GM12878 (cell line): ENCODE results near the gene SLC45A1. TPM values are rescaled to one million over a fixed set of nuclear protein-coding genes. Genes with fewer than 3 reads are reported as not detected.

Experiments used
- ATAC-seq: fragments of 200-7000 bp; cut with Tn5 transposase; 3 replicates; pipeline ENCODE4 v1.9.1; 2020; ENCODE audit warnings: mild to moderate bottlenecking, moderate library complexity
- BruUV-seq: library from RNA; stranded (reverse); fragments of 400-500 nt; replicated peaks from 2 replicates; lab custom pipeline; 2021; lab: Mats Ljungman, UMichigan
- CTCF ChIA-PET: fragments of 300-600 bp; sonication (Branson Sonifier 250); formaldehyde crosslinking; extraction: SDS; loops from one replicate; lab custom pipeline; 2021; ENCODE audit warnings: inconsistent platforms; lab: Yijun Ruan, JAX
- POLR2A ChIA-PET: fragments of 350-600 bp; formaldehyde crosslinking; extraction: SDS; loops from one replicate; lab custom pipeline; 2021; ENCODE audit warnings: inconsistent platforms; lab: Charles Lee
- RAD21 ChIA-PET: fragments of 300-600 bp; sonication (Branson Sonifier 250); formaldehyde crosslinking; loops from one replicate; lab custom pipeline; 2023; ENCODE audit warnings: antibody characterized with exemption; ENCODE audit not compliant: unreplicated experiment; lab: Charles Lee
- SMC1A ChIA-PET: fragments of 300-600 bp; sonication (Branson Sonifier 250); formaldehyde crosslinking; loops from one replicate; lab custom pipeline; 2023; ENCODE audit not compliant: unreplicated experiment, uncharacterized antibody; lab: Charles Lee
- DNase-seq: peaks from one replicate; pipeline ENCODE4 v3.0.0-alpha.2; 2011; ENCODE audit warnings: low read depth, low spot score
- FAIRE-seq: peaks from 3 replicates; lab custom pipeline; 2011; peaks lifted over from hg19 to GRCh38; lab: Jason Lieb, UNC
- H2AFZ ChIP-seq: 2 replicates; pipeline ENCODE4 v1.6.0; 2011; ENCODE audit warnings: low read depth, low read length, control low read depth; ENCODE audit not compliant: control insufficient read depth
- H3K27ac ChIP-seq: 2 replicates; pipeline ENCODE4 v1.5.1; 2011; ENCODE audit warnings: control low read depth; ENCODE audit not compliant: control insufficient read depth, insufficient read depth
- H3K27me3 ChIP-seq, 2 experiments: replicated peaks in 1 of 2; 2 replicates each; pipeline versions ENCODE4 v1.6.0 to v1.6.1; 2011; ENCODE audit warnings: low read length in 1 of 2; ENCODE audit not compliant: control insufficient read depth in 2 of 2, insufficient read depth in 2 of 2
- H3K36me3 ChIP-seq, 2 experiments: 2 replicates each; pipeline ENCODE4 v1.5.1; 2011; ENCODE audit warnings: low read length in 1 of 2; ENCODE audit not compliant: control insufficient read depth in 2 of 2, insufficient read depth in 2 of 2
- H3K4me1 ChIP-seq: 2 replicates; pipeline ENCODE4 v1.6.1; 2011; ENCODE audit warnings: mild to moderate bottlenecking, low read length, moderate library complexity, mixed read lengths; ENCODE audit not compliant: control insufficient read depth, insufficient read depth
- H3K4me2 ChIP-seq: 2 replicates; pipeline ENCODE4 v1.6.0; 2011; ENCODE audit warnings: control low read depth; ENCODE audit not compliant: control insufficient read depth, insufficient read depth
- H3K4me3 ChIP-seq: fragments of 200-600 bp; sonication (generic); 2 replicates; pipeline ENCODE4 v1.5.1; 2016
- H3K79me2 ChIP-seq: 2 replicates; pipeline ENCODE4 v1.6.0; 2011; ENCODE audit warnings: low read length; ENCODE audit not compliant: control insufficient read depth, insufficient read depth
- H3K9ac ChIP-seq: 2 replicates; pipeline ENCODE4 v1.8.0; 2011; ENCODE audit warnings: low read length, control low read depth, mixed read lengths; ENCODE audit not compliant: control insufficient read depth, insufficient read depth
- H3K9me3 ChIP-seq: replicated peaks from 3 replicates; pipeline ENCODE4 v1.5.1; 2011; ENCODE audit warnings: mild to moderate bottlenecking, low read length; ENCODE audit not compliant: control insufficient read depth, insufficient read depth
- H4K20me1 ChIP-seq: 2 replicates; pipeline ENCODE4 v1.6.0; 2011; ENCODE audit not compliant: control insufficient read depth, insufficient read depth
- BACH1 ChIP-seq: fragments of 450-650 bp; IDR thresholded peaks from 2 replicates; pipeline ENCODE4 v1.6.1; 2017; ENCODE audit warnings: mild to moderate bottlenecking, borderline replicate concordance
- BHLHE40 ChIP-seq, 2 experiments: fragments of 450-650 bp in 1 of 2; IDR thresholded peaks; 2 replicates each; pipeline ENCODE4 v1.6.1; 2011 to 2017; ENCODE audit warnings: low read depth in 2 of 2, borderline replicate concordance in 1 of 2, improper control_type of control experiment in 1 of 2, low read length in 1 of 2, mild to moderate bottlenecking in 1 of 2
- BMI1 ChIP-seq: fragments of 450-650 bp; IDR thresholded peaks from 2 replicates; pipeline ENCODE4 v1.6.1; 2016; ENCODE audit warnings: mild to moderate bottlenecking, moderate library complexity, borderline replicate concordance
- BRCA1 ChIP-seq: IDR thresholded peaks from 2 replicates; pipeline ENCODE4 v1.6.1; 2011; ENCODE audit warnings: low read depth, low read length, improper control_type of control experiment
- CBX3 ChIP-seq: fragments of 200-600 bp; sonication (generic); IDR thresholded peaks from 2 replicates; pipeline ENCODE4 v1.6.1; 2016; ENCODE audit warnings: low read depth, borderline replicate concordance
- CBX5 ChIP-seq: sonication (generic); IDR thresholded peaks from 2 replicates; pipeline ENCODE4 v1.6.1; 2016; ENCODE audit warnings: low read depth, moderate library complexity, mild to moderate bottlenecking, inconsistent platforms
- CEBPB ChIP-seq, 2 experiments: fragments of 150-350 bp in 1 of 2; IDR thresholded peaks; 2 replicates each; pipeline ENCODE4 v1.6.1; 2012 to 2014; ENCODE audit warnings: low read depth in 2 of 2, low read length in 2 of 2, borderline replicate concordance in 1 of 2, inconsistent platforms in 1 of 2
- HCFC1 ChIP-seq: fragments of 150-350 bp; IDR thresholded peaks from 2 replicates; pipeline ENCODE4 v1.6.1; 2014; ENCODE audit warnings: low read length
- RAD21 ChIP-seq: IDR thresholded peaks from 2 replicates; pipeline ENCODE4 v1.6.1; 2011; ENCODE audit warnings: mild to moderate bottlenecking, low read depth, low read length, moderate library complexity; ENCODE audit not compliant: insufficient read depth
- RBBP5 ChIP-seq: fragments of 200-600 bp; sonication (generic); conservative IDR thresholded peaks from 2 replicates; pipeline ENCODE4 v1.6.1; 2016
- SMC3 ChIP-seq: IDR thresholded peaks from 2 replicates; pipeline ENCODE4 v1.6.1; 2011; ENCODE audit warnings: low read length, improper control_type of control experiment, borderline replicate concordance
- SREBF1 ChIP-seq: IDR thresholded peaks from 2 replicates; pipeline ENCODE4 v1.6.1; 2012; ENCODE audit warnings: mild to moderate bottlenecking, low read length
- TCF3 ChIP-seq: IDR thresholded peaks from 2 replicates; pipeline ENCODE4 v1.6.1; 2012; ENCODE audit warnings: low read depth, mild to moderate bottlenecking, low read length, borderline replicate concordance; ENCODE audit not compliant: insufficient read depth
- WGBS: methylation state at CpG from one replicate; pipeline ENCODE4 v1.1.6; 2016; ENCODE audit warnings: low lambda C conversion rate; ENCODE audit not compliant: insufficient replicate concordance, insufficient coverage; ENCODE audit errors: missing lambda C conversion rate; 5-methylcytosine and 5-hydroxymethylcytosine counted together
- in situ Hi-C: fragments of 300-500 bp; cut with MboI; formaldehyde crosslinking; loops from 9 replicates; pipeline ENCODE4 v1.14.3; 2018; ENCODE audit warnings: mixed read lengths
- intact Hi-C: fragments of 100-400 bp; cut with micrococcal nuclease; formaldehyde crosslinking; loops from one replicate; pipeline ENCODE4 v1.14.2; 2022; ENCODE audit not compliant: unreplicated experiment
- polyA plus RNA-seq, 11 experiments: library from polyadenylated mRNA; depleted of rRNA in 4 of 11; unstranded in 6 of 11; stranded (reverse) in 5 of 11; fragments of >200 nt; fragmentation: Nextera tagmentation in 4 of 11; fragmentation: Illumina TruSeq in 1 of 11; extraction: Ambion mirVana in 4 of 11; extraction: Trizol in 1 of 11; gene quantifications; 1 replicate in 1 of 11; 2 replicates in 10 of 11; pipeline versions ENCODE4 v1.2.1 to v1.2.3, GENCODE V29; 2011 to 2016; ENCODE audit warnings: inconsistent platforms in 2 of 11, missing spikeins in 2 of 11, low read depth in 1 of 11
- total RNA-seq, 4 experiments: library from RNA; depleted of rRNA in 3 of 4; stranded (reverse); fragments of >200 nt in 3 of 4; fragmentation: Illumina TruSeq in 1 of 4; extraction: Trizol in 1 of 4; gene quantifications; 2 replicates each; pipeline versions ENCODE4 v1.2.1 to v1.2.3, GENCODE V29; 2013 to 2021
- TF ChIP-seq, protein P1 (sequence below): fragments of 150-350 bp; IDR thresholded peaks from 2 replicates; pipeline ENCODE4 v1.6.1; 2014; ENCODE audit warnings: mild to moderate bottlenecking, low read depth, low read length
- TF ChIP-seq, protein P2 (sequence below), 3 experiments: IDR thresholded peaks in 2 of 3; conservative IDR thresholded peaks in 1 of 3; 2 replicates each; pipeline ENCODE4 v1.5.1; 2011; ENCODE audit warnings: low read depth in 3 of 3, low read length in 3 of 3, mild to moderate bottlenecking in 3 of 3, control low read depth in 2 of 3, moderate library complexity in 2 of 3, inconsistent platforms in 1 of 3, mixed read lengths in 1 of 3; ENCODE audit not compliant: control insufficient read depth in 2 of 3, insufficient read depth in 1 of 3; ENCODE audit errors: extremely low read depth in 1 of 3

SLC45A1 gene
- total and polyA plus RNA-seq, 10 of the 15 experiments (the other 5 are each of a cell fraction or from before 2014, with no cell fraction given), result 0.07 to 0.23 (median 0.13) TPM; not detected in 6

GRCh38 chr1:8283058-8283884 is 34.6 kb upstream of the SLC45A1 start (continued):
- TF ChIP-seq BHLHE40 (IDR thresholded peaks at IDR 0.05; ENCODE audit: borderline replicate concordance in 1 of 2, low read depth in 2 of 2, low read length in 1 of 2), result no peak
- TF ChIP-seq RBBP5, result peak; percentile 59; the same call in 1 of the 2 replicates
- TF ChIP-seq, protein P1, sequence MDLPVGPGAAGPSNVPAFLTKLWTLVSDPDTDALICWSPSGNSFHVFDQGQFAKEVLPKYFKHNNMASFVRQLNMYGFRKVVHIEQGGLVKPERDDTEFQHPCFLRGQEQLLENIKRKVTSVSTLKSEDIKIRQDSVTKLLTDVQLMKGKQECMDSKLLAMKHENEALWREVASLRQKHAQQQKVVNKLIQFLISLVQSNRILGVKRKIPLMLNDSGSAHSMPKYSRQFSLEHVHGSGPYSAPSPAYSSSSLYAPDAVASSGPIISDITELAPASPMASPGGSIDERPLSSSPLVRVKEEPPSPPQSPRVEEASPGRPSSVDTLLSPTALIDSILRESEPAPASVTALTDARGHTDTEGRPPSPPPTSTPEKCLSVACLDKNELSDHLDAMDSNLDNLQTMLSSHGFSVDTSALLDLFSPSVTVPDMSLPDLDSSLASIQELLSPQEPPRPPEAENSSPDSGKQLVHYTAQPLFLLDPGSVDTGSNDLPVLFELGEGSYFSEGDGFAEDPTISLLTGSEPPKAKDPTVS, result no peak
- no peak for TF ChIP-seq CEBPB (IDR thresholded peaks at IDR 0.05; ENCODE audit: borderline replicate concordance in 1 of 2, low read depth in 2 of 2, low read length in 2 of 2)
- TF ChIP-seq RAD21, result 0 out of 2 replicates have a peak, but pooled peaks have one; percentile 26
- TF ChIP-seq BMI1, result no peak
- TF ChIP-seq SREBF1, result no peak

DNA sequence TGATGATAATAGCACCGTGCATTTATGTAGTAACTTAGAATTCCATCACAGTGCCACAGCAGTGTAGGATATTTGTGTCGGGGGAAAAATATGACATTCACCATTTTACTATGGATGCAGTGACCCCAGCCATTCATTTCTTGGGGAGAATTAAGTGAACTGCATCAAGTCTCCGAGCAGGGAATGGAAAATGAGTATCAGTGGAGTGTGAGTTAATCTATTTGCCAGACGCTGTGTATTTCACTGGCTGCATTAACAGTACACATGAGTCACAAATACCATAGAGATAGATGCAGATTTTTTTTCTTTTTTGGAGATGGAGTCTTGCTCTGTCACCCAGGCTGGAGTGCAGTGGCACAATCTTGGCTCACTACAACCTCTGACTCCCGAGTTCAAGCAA is 33.8 kb upstream of the SLC45A1 start:
- WGBS, result 41% methylated on average over 5 of the region's 5 CpGs
- FAIRE-seq (no peak), ATAC-seq (no peak), DNase-seq (no peak)
- no peaks in the 10 kb centered on the region for H3K79me2 ChIP-seq
- H3K27me3 ChIP-seq, result no peaks in the 10 kb centered on the region
- H3K4me1 ChIP-seq, result peaks cover 27% of the 10 kb centered on the region
- no peaks in the 10 kb centered on the region for H4K20me1 ChIP-seq
- no peaks in the 10 kb centered on the region for H3K36me3 ChIP-seq
- in situ Hi-C loops (no loop called here), intact Hi-C loops (no loop called here)
- CTCF ChIA-PET, result no interaction called here
- SMC1A ChIA-PET, result interaction anchor here (1.0 to 1.3 kb wide), 2 partner anchors 12 to 31 kb away, joined by 3 to 4 read pairs; no protein-coding TSS in a partner anchor
- no peak overlapping the region for H2AFZ ChIP-seq
- no peaks in the 10 kb centered on the region; the same call in 1 of the 3 replicates for H3K9me3 ChIP-seq
- POLR2A ChIA-PET, result interaction anchor here (0.5 kb wide), 1 partner anchor 15 kb away, joined by 5 read pairs; no protein-coding TSS in a partner anchor
- H3K4me2 ChIP-seq, result peak overlapping the region; percentile 97; the same call in 1 of the 2 replicates
- RAD21 ChIA-PET, result interaction anchor here (0.5 to 1.3 kb wide), 2 partner anchors 32 to 45 kb away, joined by 3 to 5 read pairs; no protein-coding TSS in a partner anchor
- H3K9ac ChIP-seq, result no peak overlapping the region
- no peak for TF ChIP-seq BRCA1
- no peak for TF ChIP-seq SMC3
- TF ChIP-seq CBX5, result no peak
- TF ChIP-seq, protein P2, sequence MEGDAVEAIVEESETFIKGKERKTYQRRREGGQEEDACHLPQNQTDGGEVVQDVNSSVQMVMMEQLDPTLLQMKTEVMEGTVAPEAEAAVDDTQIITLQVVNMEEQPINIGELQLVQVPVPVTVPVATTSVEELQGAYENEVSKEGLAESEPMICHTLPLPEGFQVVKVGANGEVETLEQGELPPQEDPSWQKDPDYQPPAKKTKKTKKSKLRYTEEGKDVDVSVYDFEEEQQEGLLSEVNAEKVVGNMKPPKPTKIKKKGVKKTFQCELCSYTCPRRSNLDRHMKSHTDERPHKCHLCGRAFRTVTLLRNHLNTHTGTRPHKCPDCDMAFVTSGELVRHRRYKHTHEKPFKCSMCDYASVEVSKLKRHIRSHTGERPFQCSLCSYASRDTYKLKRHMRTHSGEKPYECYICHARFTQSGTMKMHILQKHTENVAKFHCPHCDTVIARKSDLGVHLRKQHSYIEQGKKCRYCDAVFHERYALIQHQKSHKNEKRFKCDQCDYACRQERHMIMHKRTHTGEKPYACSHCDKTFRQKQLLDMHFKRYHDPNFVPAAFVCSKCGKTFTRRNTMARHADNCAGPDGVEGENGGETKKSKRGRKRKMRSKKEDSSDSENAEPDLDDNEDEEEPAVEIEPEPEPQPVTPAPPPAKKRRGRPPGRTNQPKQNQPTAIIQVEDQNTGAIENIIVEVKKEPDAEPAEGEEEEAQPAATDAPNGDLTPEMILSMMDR (IDR thresholded peaks at IDR 0.05 in 2 of 3, conservative IDR thresholded peaks at IDR 0.05 in 1 of 3; ENCODE audit: control insufficient read depth in 2 of 3, extremely low read depth in 1 of 3, insufficient read depth in 1 of 3, low read depth in 3 of 3, low read length in 3 of 3), result no peak
- TF ChIP-seq TCF3, result no peak
- no peak for TF ChIP-seq HCFC1
- no peak for TF ChIP-seq CBX3
- TF ChIP-seq BACH1, result no peak
- peak overlapping the region; percentile 79 for H3K27ac ChIP-seq
- BruUV-seq, result no TSS peak
- no peak overlapping the region for H3K4me3 ChIP-seq
